ENCODE results near the gene AP1G1. TPM values are rescaled to one million over a fixed set of nuclear protein-coding genes. Genes with fewer than 3 reads are reported as not detected.

AP1G1 gene
- polyA plus RNA-seq, 1 donor (not counting 4 experiments of a cell fraction or from before 2014, with no cell fraction given), result 62.5 TPM

DNA sequence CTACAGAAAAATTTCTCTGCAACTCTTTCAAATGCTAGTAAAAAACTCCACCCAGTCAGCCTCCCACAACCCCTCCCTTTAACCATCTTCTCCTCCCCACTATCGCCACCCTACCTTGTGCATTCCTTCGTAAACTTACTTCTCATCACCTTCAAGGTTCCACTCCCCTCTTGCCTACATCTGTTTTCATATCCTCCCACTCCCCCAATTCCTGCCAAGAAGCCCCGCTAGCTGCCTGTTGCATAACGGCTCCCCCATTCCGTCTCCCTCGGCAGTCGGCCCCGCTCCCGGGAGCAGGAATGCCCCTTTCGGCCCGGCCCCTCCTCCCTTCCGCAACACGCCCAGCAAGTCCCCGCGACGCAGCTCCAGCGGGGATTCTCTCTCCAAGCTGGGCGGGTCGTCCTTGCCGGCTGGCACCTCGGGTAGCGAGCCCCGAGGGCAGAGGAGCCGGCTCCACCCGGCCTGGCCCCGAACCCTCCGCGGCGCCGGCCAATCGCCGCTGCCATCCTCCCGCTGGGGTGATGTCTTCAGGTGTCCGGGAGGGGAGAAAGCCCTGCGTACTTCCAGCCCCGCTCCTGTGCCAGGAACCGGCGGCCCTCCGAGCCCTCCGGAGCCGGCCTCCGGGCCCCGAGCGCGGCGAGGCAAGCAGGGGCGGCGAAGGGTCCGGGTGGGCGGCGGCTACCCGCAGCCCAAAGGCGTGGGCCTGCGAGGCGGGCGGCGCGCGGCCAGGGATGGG is 85.7 kb downstream of the AP1G1 start:
- Histone ChIP-seq H3K9ac (ENCODE audit: control insufficient read depth, extremely low read depth, insufficient read depth, low read length) (peak overlapping the region; percentile 69), H4K20me1 (ENCODE audit: control insufficient read depth, extremely low read depth, insufficient read depth, low read length) (no peaks in the 10 kb centered on the region), H3K9me1 (ENCODE audit: control insufficient read depth, extremely low read depth, insufficient read depth, low read length) (no peaks in the 10 kb centered on the region), H3K4me2 (ENCODE audit: control insufficient read depth, extremely low read depth, insufficient read depth, low read depth, low read length) (peak overlapping the region; percentile 78), H3K4me1 (ENCODE audit: control insufficient read depth, extremely low read depth, insufficient read depth, low read length) (peaks cover 11% of the 10 kb centered on the region), H3K27ac (ENCODE audit: control insufficient read depth, insufficient read depth, low read length) (peak overlapping the region; percentile 50), H3K9me3 (ENCODE audit: control insufficient read depth, low read depth, low read length) (no peaks in the 10 kb centered on the region), H3K27me3 (ENCODE audit: control insufficient read depth, extremely low read depth, insufficient read depth, low read length) (peaks cover 4% of the 10 kb centered on the region), H3K79me2 (ENCODE audit: control insufficient read depth, insufficient read depth, low read length) (peaks cover 28% of the 10 kb centered on the region), H3K36me3 (ENCODE audit: control insufficient read depth in 2 of 2, extremely low read depth in 1 of 2, insufficient read depth in 2 of 2, low read length in 2 of 2) (peaks cover 0 to 3% of the 10 kb centered on the region in 2 experiments), H3K4me3 (ENCODE audit: control insufficient read depth in 2 of 3, extremely low read depth in 1 of 3, insufficient read depth in 2 of 3, low read depth in 1 of 3, low read length in 3 of 3) (peak overlapping the region; percentile 72 to 92 (median 83)), H2AFZ (ENCODE audit: control insufficient read depth, low read length) (peak overlapping the region; percentile 94)
- DNase-seq (ENCODE audit: low read depth, low spot score) (peak; percentile 48), FAIRE-seq (no peak)
- dilution Hi-C loops (cut with MboI; ENCODE audit: extremely low pct_ligation_motif_present, low sequenced_read_pairs), result no loop called here
- no peak for TF ChIP-seq EZH2 (IDR thresholded peaks at IDR 0.05; ENCODE audit: low read length)
- TF ChIP-seq, protein P1, sequence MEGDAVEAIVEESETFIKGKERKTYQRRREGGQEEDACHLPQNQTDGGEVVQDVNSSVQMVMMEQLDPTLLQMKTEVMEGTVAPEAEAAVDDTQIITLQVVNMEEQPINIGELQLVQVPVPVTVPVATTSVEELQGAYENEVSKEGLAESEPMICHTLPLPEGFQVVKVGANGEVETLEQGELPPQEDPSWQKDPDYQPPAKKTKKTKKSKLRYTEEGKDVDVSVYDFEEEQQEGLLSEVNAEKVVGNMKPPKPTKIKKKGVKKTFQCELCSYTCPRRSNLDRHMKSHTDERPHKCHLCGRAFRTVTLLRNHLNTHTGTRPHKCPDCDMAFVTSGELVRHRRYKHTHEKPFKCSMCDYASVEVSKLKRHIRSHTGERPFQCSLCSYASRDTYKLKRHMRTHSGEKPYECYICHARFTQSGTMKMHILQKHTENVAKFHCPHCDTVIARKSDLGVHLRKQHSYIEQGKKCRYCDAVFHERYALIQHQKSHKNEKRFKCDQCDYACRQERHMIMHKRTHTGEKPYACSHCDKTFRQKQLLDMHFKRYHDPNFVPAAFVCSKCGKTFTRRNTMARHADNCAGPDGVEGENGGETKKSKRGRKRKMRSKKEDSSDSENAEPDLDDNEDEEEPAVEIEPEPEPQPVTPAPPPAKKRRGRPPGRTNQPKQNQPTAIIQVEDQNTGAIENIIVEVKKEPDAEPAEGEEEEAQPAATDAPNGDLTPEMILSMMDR (optimal IDR thresholded peaks at IDR 0.05 in 1 of 3, IDR thresholded peaks at IDR 0.05 in 1 of 3, conservative IDR thresholded peaks at IDR 0.05 in 1 of 3; ENCODE audit: extremely low read depth in 1 of 3, insufficient read depth in 2 of 3, low read length in 3 of 3), result no peak

DNA sequence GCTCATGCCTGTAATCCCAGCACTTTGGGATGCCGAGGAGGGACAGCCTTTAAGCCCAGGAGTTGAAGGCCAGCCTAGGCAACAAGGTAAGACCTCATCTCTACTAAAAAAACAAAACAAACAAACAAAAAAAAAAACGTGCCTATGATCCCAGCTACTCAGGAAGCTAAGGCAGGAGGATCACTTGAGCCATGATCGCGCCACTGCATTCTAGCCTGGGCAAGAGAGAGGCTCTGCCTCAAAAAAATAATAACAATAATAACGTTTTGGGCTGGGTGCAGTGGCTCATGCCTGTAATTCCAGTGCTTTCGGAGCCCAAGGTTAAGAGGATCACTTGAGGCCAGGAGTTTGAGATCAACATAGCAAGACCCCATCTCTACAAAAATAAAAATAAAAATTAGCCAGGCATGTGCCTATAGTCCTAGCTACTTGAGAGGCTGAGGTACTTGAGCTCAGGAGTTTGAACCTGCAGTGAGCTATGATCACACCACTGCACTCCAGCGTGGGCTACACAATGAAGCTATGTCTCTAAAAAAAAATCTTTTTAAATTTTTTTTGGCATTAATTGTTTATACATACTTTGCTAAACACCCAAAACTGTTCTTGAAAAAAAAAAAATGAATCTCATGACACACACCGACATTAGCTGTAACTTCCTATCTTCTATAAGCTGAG is 87.4 kb downstream of the AP1G1 start:
- Histone ChIP-seq H3K27me3 (ENCODE audit: control insufficient read depth, extremely low read depth, insufficient read depth, low read length) (peaks cover 4% of the 10 kb centered on the region), H3K9me1 (ENCODE audit: control insufficient read depth, extremely low read depth, insufficient read depth, low read length) (no peaks in the 10 kb centered on the region), H3K9me3 (ENCODE audit: control insufficient read depth, low read depth, low read length) (no peaks in the 10 kb centered on the region), H3K27ac (ENCODE audit: control insufficient read depth, insufficient read depth, low read length) (no peak overlapping the region), H3K4me2 (ENCODE audit: control insufficient read depth, extremely low read depth, insufficient read depth, low read depth, low read length) (no peak overlapping the region), H4K20me1 (ENCODE audit: control insufficient read depth, extremely low read depth, insufficient read depth, low read length) (no peaks in the 10 kb centered on the region), H3K4me3 (ENCODE audit: control insufficient read depth in 2 of 3, extremely low read depth in 1 of 3, insufficient read depth in 2 of 3, low read depth in 1 of 3, low read length in 3 of 3) (no peak overlapping the region), H2AFZ (ENCODE audit: control insufficient read depth, low read length) (no peak overlapping the region), H3K4me1 (ENCODE audit: control insufficient read depth, extremely low read depth, insufficient read depth, low read length) (peaks cover 11% of the 10 kb centered on the region), H3K9ac (ENCODE audit: control insufficient read depth, extremely low read depth, insufficient read depth, low read length) (no peak overlapping the region), H3K79me2 (ENCODE audit: control insufficient read depth, insufficient read depth, low read length) (peaks cover 39% of the 10 kb centered on the region), H3K36me3 (ENCODE audit: control insufficient read depth in 2 of 2, extremely low read depth in 1 of 2, insufficient read depth in 2 of 2, low read length in 2 of 2) (peaks cover 0 to 3% of the 10 kb centered on the region in 2 experiments)
- dilution Hi-C loops (cut with MboI; ENCODE audit: extremely low pct_ligation_motif_present, low sequenced_read_pairs), result no loop called here
- no peak for FAIRE-seq
- no peak for TF ChIP-seq EZH2 (IDR thresholded peaks at IDR 0.05; ENCODE audit: low read length)
- TF ChIP-seq, protein P1 (optimal IDR thresholded peaks at IDR 0.05 in 1 of 3, IDR thresholded peaks at IDR 0.05 in 1 of 3, conservative IDR thresholded peaks at IDR 0.05 in 1 of 3; ENCODE audit: extremely low read depth in 1 of 3, insufficient read depth in 2 of 3, low read length in 3 of 3), result no peak
- no peak for DNase-seq (ENCODE audit: low read depth, low spot score)

All from keratinocyte (primary cell).